Measurements from ENCODE around the gene CTR9. TPM values are rescaled to one million over a fixed set of nuclear protein-coding genes. Genes with fewer than 3 reads are reported as not detected.

The CTR9 gene
- 21.2 to 24.7 TPM (median 23.8 TPM) in 5 replicates for total RNA-seq (2022; extraction: Qiagen RNA extraction)

DNA sequence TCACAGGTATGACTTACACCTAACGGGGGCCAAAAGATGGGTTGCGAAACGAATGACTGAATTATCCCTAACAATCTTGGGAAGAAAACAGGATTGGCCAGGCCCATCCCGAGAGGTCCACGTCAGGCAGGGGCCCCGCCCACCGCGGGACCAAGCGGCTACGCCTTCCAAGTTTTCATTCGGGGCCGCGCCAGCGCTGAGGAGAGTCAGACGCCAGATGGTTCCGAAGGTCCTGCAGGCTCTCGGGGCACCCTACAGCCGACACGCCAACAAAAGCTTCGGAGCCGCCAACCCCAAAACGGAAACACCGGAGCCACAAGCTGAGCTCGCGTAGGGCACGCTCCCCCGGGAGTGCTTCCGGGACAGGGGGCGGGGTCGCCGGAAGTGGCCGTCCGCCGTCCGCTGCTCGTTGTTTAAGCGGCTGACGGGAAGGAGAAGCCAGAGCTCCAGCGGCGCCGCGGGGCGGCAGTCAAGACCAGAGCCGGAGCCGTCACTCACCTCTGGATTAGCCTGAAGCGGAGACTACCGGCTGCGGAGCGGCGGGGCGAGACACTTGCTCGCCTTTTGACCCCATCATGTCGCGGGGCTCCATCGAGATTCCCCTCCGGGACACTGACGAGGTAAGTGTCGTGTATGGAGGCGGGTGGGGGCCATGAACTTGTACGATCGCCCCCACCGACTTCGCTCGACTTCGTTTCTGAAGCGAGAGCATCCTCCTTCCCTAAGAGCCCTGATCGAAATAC, at the start of gene CTR9:
Gene CTR9, plus strand, starts transcription at position 409 of the 743 bp plus-strand sequence. Its CDS starts 167 bp downstream, at position 576.

DNA sequence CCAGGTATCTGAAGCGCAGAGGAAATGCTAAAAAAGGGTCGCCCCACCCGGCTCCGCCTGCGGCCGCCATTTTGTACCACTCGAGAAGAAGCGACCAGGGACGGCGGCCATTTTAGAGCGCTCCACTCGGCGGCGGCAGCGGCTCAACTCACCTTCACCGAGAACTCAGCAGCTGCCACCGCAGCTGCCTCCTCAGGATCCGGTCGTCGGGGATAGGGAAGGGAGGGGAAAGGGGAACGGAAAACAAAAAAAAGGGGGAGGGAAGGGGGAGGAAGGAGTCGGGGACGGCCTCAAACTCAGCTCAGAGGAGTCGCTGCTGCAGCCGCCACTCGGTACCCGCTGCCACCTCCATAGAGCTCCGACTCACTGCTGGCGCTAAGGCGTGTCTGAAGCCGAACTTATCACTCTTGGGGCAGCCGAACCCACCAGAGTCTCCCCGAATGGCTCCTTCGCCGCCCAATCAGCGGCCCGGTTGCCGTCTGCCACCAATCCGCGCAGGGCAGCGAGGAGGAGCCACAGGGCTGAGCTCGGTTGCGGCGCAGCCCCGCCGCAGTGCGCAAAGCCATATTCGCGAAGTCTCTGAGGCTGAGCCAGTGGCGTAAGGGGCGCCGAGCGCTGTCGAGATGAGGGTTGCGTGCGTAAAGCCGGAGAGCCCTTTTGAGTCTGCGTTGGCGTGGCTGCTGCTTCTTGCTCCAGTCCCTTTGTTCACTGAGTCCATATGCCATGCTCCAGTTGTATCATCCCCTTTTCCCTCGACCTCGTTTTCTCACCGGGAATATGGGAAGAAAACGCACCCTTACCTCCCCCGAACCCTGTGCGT, 57.7 kb downstream of the CTR9 start, which contains the start of gene EIF4G2:
Gene EIF4G2, minus strand, starts transcription at position 374 of the 820 bp plus-strand sequence.

Other genes with a start within 250 kb of the CTR9 start
- 18.1 to 31.2 TPM (median 25.8 TPM) in 5 replicates for gene RNF141, start 210.1 kb upstream of the CTR9 start, total RNA-seq (2022; extraction: Qiagen RNA extraction)
- gene LYVE1, start 182.6 kb upstream of the CTR9 start, total RNA-seq (2022; extraction: Qiagen RNA extraction): 0.20 to 0.77 TPM (median 0.48 TPM) in 5 replicates
- 0.05 to 0.13 TPM (median 0.08 TPM) in 4 of 5 replicates, not detected in the other for gene IRAG1, start 57.5 kb upstream of the CTR9 start, total RNA-seq (2022; extraction: Qiagen RNA extraction)
- 515 to 804 TPM (median 579 TPM) in 5 replicates for gene EIF4G2, start 57.7 kb downstream of the CTR9 start, total RNA-seq (2022; extraction: Qiagen RNA extraction)
- gene ZBED5, start 106.8 kb downstream of the CTR9 start, total RNA-seq (2022; extraction: Qiagen RNA extraction): 19.2 to 24.6 TPM (median 21.1 TPM) in 5 replicates

Measured in A549 treated with Mapracorat at 1 μM for 4 hours (cell line).